Measurements from ENCODE around the gene ADAT3.

- TF ChIP-seq POLR2A (IDR thresholded peaks at IDR 0.05) (no peak), CTCF (IDR thresholded peaks at IDR 0.05 in 4 of 5, conservative IDR thresholded peaks at IDR 0.05 in 1 of 5) (no peak)
These were observed 39.8 kb upstream of the ADAT3 start for GRCh38 chr19:1865172-1866010.
